GM12878 (cell line): Measurements from ENCODE around the gene LDLRAD3. TPM values are rescaled to one million over a fixed set of nuclear protein-coding genes. Genes with fewer than 3 reads are reported as not detected.

Experiments used
- ATAC-seq: fragments of 200-7000 bp; cut with Tn5 transposase; 3 replicates; pipeline ENCODE4 v1.9.1; 2020; ENCODE audit warnings: mild to moderate bottlenecking, moderate library complexity
- BruUV-seq: library from RNA; stranded (reverse); fragments of 400-500 nt; replicated peaks from 2 replicates; lab custom pipeline; 2021; lab: Mats Ljungman, UMichigan
- CTCF ChIA-PET: fragments of 300-600 bp; sonication (Branson Sonifier 250); formaldehyde crosslinking; extraction: SDS; loops from one replicate; lab custom pipeline; 2021; ENCODE audit warnings: inconsistent platforms; lab: Yijun Ruan, JAX
- POLR2A ChIA-PET: fragments of 350-600 bp; formaldehyde crosslinking; extraction: SDS; loops from one replicate; lab custom pipeline; 2021; ENCODE audit warnings: inconsistent platforms; lab: Charles Lee
- RAD21 ChIA-PET: fragments of 300-600 bp; sonication (Branson Sonifier 250); formaldehyde crosslinking; loops from one replicate; lab custom pipeline; 2023; ENCODE audit warnings: antibody characterized with exemption; ENCODE audit not compliant: unreplicated experiment; lab: Charles Lee
- SMC1A ChIA-PET: fragments of 300-600 bp; sonication (Branson Sonifier 250); formaldehyde crosslinking; loops from one replicate; lab custom pipeline; 2023; ENCODE audit not compliant: unreplicated experiment, uncharacterized antibody; lab: Charles Lee
- DNase-seq: peaks from one replicate; pipeline ENCODE4 v3.0.0-alpha.2; 2011; ENCODE audit warnings: low read depth, low spot score
- FAIRE-seq: peaks from 3 replicates; lab custom pipeline; 2011; peaks lifted over from hg19 to GRCh38; lab: Jason Lieb, UNC
- H2AFZ ChIP-seq: 2 replicates; pipeline ENCODE4 v1.6.0; 2011; ENCODE audit warnings: low read depth, low read length, control low read depth; ENCODE audit not compliant: control insufficient read depth
- H3K27ac ChIP-seq: 2 replicates; pipeline ENCODE4 v1.5.1; 2011; ENCODE audit warnings: control low read depth; ENCODE audit not compliant: control insufficient read depth, insufficient read depth
- H3K27me3 ChIP-seq, 2 experiments: replicated peaks in 1 of 2; 2 replicates each; pipeline versions ENCODE4 v1.6.0 to v1.6.1; 2011; ENCODE audit warnings: low read length in 1 of 2; ENCODE audit not compliant: control insufficient read depth in 2 of 2, insufficient read depth in 2 of 2
- H3K36me3 ChIP-seq, 2 experiments: 2 replicates each; pipeline ENCODE4 v1.5.1; 2011; ENCODE audit warnings: low read length in 1 of 2; ENCODE audit not compliant: control insufficient read depth in 2 of 2, insufficient read depth in 2 of 2
- H3K4me1 ChIP-seq: 2 replicates; pipeline ENCODE4 v1.6.1; 2011; ENCODE audit warnings: mild to moderate bottlenecking, low read length, moderate library complexity, mixed read lengths; ENCODE audit not compliant: control insufficient read depth, insufficient read depth
- H3K4me2 ChIP-seq: 2 replicates; pipeline ENCODE4 v1.6.0; 2011; ENCODE audit warnings: control low read depth; ENCODE audit not compliant: control insufficient read depth, insufficient read depth
- H3K4me3 ChIP-seq: fragments of 200-600 bp; sonication (generic); 2 replicates; pipeline ENCODE4 v1.5.1; 2016
- H3K79me2 ChIP-seq: 2 replicates; pipeline ENCODE4 v1.6.0; 2011; ENCODE audit warnings: low read length; ENCODE audit not compliant: control insufficient read depth, insufficient read depth
- H3K9ac ChIP-seq: 2 replicates; pipeline ENCODE4 v1.8.0; 2011; ENCODE audit warnings: low read length, control low read depth, mixed read lengths; ENCODE audit not compliant: control insufficient read depth, insufficient read depth
- H3K9me3 ChIP-seq: replicated peaks from 3 replicates; pipeline ENCODE4 v1.5.1; 2011; ENCODE audit warnings: mild to moderate bottlenecking, low read length; ENCODE audit not compliant: control insufficient read depth, insufficient read depth
- H4K20me1 ChIP-seq: 2 replicates; pipeline ENCODE4 v1.6.0; 2011; ENCODE audit not compliant: control insufficient read depth, insufficient read depth
- BMI1 ChIP-seq: fragments of 450-650 bp; IDR thresholded peaks from 2 replicates; pipeline ENCODE4 v1.6.1; 2016; ENCODE audit warnings: mild to moderate bottlenecking, moderate library complexity, borderline replicate concordance
- CBX3 ChIP-seq: fragments of 200-600 bp; sonication (generic); IDR thresholded peaks from 2 replicates; pipeline ENCODE4 v1.6.1; 2016; ENCODE audit warnings: low read depth, borderline replicate concordance
- EGR1 ChIP-seq, 2 experiments: IDR thresholded peaks; 1 replicate in 1 of 2; 2 replicates in 1 of 2; pipeline ENCODE4 v1.6.1; 2011 to 2012; ENCODE audit warnings: low read depth in 2 of 2, low read length in 2 of 2, borderline replicate concordance in 1 of 2, mild to moderate bottlenecking in 1 of 2, moderate library complexity in 1 of 2
- FOXK2 ChIP-seq: fragments of 450-650 bp; IDR thresholded peaks from 2 replicates; pipeline ENCODE4 v1.6.1; 2017; ENCODE audit warnings: mild to moderate bottlenecking, moderate library complexity
- IKZF2 ChIP-seq, 2 experiments: fragments of 450-650 bp; IDR thresholded peaks; 2 replicates each; pipeline ENCODE4 v1.6.1; 2017; ENCODE audit warnings: mild to moderate bottlenecking in 2 of 2, moderate library complexity in 2 of 2
- IRF3 ChIP-seq: fragments of 450-650 bp; IDR thresholded peaks from 2 replicates; pipeline ENCODE4 v1.6.1; 2014; ENCODE audit warnings: mild to moderate bottlenecking
- IRF4 ChIP-seq: IDR thresholded peaks from 2 replicates; pipeline ENCODE4 v1.6.1; 2011; ENCODE audit warnings: low read depth, low read length
- JUND ChIP-seq: IDR thresholded peaks from 2 replicates; pipeline ENCODE4 v1.6.1; 2012; ENCODE audit warnings: low read depth, mild to moderate bottlenecking, low read length, improper control_type of control experiment, moderate library complexity
- MEF2B ChIP-seq: fragments of 450-650 bp; IDR thresholded peaks from 2 replicates; pipeline ENCODE4 v1.6.1; 2018; ENCODE audit warnings: mild to moderate bottlenecking, moderate library complexity; ENCODE audit not compliant: partially characterized antibody, poor library complexity, severe bottlenecking
- MTA3 ChIP-seq: IDR thresholded peaks from 2 replicates; pipeline ENCODE4 v1.6.1; 2012; ENCODE audit warnings: low read length, inconsistent platforms, borderline replicate concordance
- NFIC ChIP-seq: IDR thresholded peaks from 2 replicates; pipeline ENCODE4 v1.6.1; 2012; ENCODE audit warnings: low read depth, mild to moderate bottlenecking, inconsistent platforms, low read length, moderate library complexity
- PAX8 ChIP-seq: fragments of 450-650 bp; IDR thresholded peaks from 2 replicates; pipeline ENCODE4 v1.6.1; 2017; ENCODE audit warnings: mild to moderate bottlenecking, moderate library complexity
- PML ChIP-seq: IDR thresholded peaks from 2 replicates; pipeline ENCODE4 v1.6.1; 2012; ENCODE audit warnings: low read length, inconsistent platforms
- RB1 ChIP-seq: fragments of 450-650 bp; formaldehyde crosslinking; IDR thresholded peaks from 2 replicates; pipeline ENCODE4 v1.6.1; 2017; ENCODE audit warnings: mild to moderate bottlenecking, borderline replicate concordance
- RBBP5 ChIP-seq: fragments of 200-600 bp; sonication (generic); conservative IDR thresholded peaks from 2 replicates; pipeline ENCODE4 v1.6.1; 2016
- SP1 ChIP-seq: IDR thresholded peaks from one replicate; pipeline ENCODE4 v1.6.1; 2011; ENCODE audit warnings: low read depth, low read length
- SRF ChIP-seq, 2 experiments: IDR thresholded peaks; 2 replicates each; pipeline ENCODE4 v1.6.1; 2011; ENCODE audit warnings: low read depth in 2 of 2, low read length in 2 of 2, mild to moderate bottlenecking in 1 of 2, moderate library complexity in 1 of 2
- TAF1 ChIP-seq: IDR thresholded peaks from 2 replicates; pipeline ENCODE4 v1.6.1; 2011; ENCODE audit warnings: mild to moderate bottlenecking, low read depth, low read length, borderline replicate concordance
- TARDBP ChIP-seq: IDR thresholded peaks from 2 replicates; pipeline ENCODE4 v1.6.1; 2016; ENCODE audit warnings: borderline replicate concordance
- TCF7 ChIP-seq: IDR thresholded peaks from 2 replicates; pipeline ENCODE4 v1.6.1; 2014; ENCODE audit warnings: antibody characterized with exemption, borderline replicate concordance
- YBX1 ChIP-seq: fragments of 450-650 bp; IDR thresholded peaks from 2 replicates; pipeline ENCODE4 v1.6.1; 2016; ENCODE audit warnings: antibody characterized with exemption
- ZNF384 ChIP-seq: IDR thresholded peaks from 2 replicates; pipeline ENCODE4 v1.6.1; 2012; ENCODE audit warnings: low read depth, mild to moderate bottlenecking, low read length, improper control_type of control experiment, borderline replicate concordance
- WGBS: methylation state at CpG from one replicate; pipeline ENCODE4 v1.1.6; 2016; ENCODE audit warnings: low lambda C conversion rate; ENCODE audit not compliant: insufficient replicate concordance, insufficient coverage; ENCODE audit errors: missing lambda C conversion rate; 5-methylcytosine and 5-hydroxymethylcytosine counted together
- in situ Hi-C: fragments of 300-500 bp; cut with MboI; formaldehyde crosslinking; loops from 9 replicates; pipeline ENCODE4 v1.14.3; 2018; ENCODE audit warnings: mixed read lengths
- intact Hi-C: fragments of 100-400 bp; cut with micrococcal nuclease; formaldehyde crosslinking; loops from one replicate; pipeline ENCODE4 v1.14.2; 2022; ENCODE audit not compliant: unreplicated experiment
- polyA plus RNA-seq, 11 experiments: library from polyadenylated mRNA; depleted of rRNA in 4 of 11; unstranded in 6 of 11; stranded (reverse) in 5 of 11; fragments of >200 nt; fragmentation: Nextera tagmentation in 4 of 11; fragmentation: Illumina TruSeq in 1 of 11; extraction: Ambion mirVana in 4 of 11; extraction: Trizol in 1 of 11; gene quantifications; 1 replicate in 1 of 11; 2 replicates in 10 of 11; pipeline versions ENCODE4 v1.2.1 to v1.2.3, GENCODE V29; 2011 to 2016; ENCODE audit warnings: inconsistent platforms in 2 of 11, missing spikeins in 2 of 11, low read depth in 1 of 11
- total RNA-seq, 4 experiments: library from RNA; depleted of rRNA in 3 of 4; stranded (reverse); fragments of >200 nt in 3 of 4; fragmentation: Illumina TruSeq in 1 of 4; extraction: Trizol in 1 of 4; gene quantifications; 2 replicates each; pipeline versions ENCODE4 v1.2.1 to v1.2.3, GENCODE V29; 2013 to 2021
- TF ChIP-seq, protein P1 (sequence below): fragments of 450-650 bp; formaldehyde crosslinking; IDR thresholded peaks from 2 replicates; pipeline ENCODE4 v1.4.0; 2022; ENCODE audit warnings: mild to moderate bottlenecking, moderate library complexity

The LDLRAD3 gene
- total and polyA plus RNA-seq, 10 of the 15 experiments (the other 5 are each of a cell fraction or from before 2014, with no cell fraction given): 2.5 to 17.2 (median 10.7) TPM

GRCh38 chr11:36218283-36218921 lies 274.5 kb downstream of the LDLRAD3 start:
- no peak for FAIRE-seq

GRCh38 chr11:36219996-36220395 lies 276.1 kb downstream of the LDLRAD3 start:
- Histone ChIP-seq H2AFZ (no peak overlapping the region), H3K27me3 (no peaks in the 10 kb centered on the region), H3K9ac (no peak overlapping the region), H3K4me1 (no peaks in the 10 kb centered on the region), H3K27ac (no peak overlapping the region), H3K4me2 (no peak overlapping the region), H3K36me3 (no peaks in the 10 kb centered on the region), H3K79me2 (no peaks in the 10 kb centered on the region), H3K9me3 (peaks cover 2% of the 10 kb centered on the region; the same call in 1 of the 3 replicates), H3K4me3 (no peak overlapping the region), H4K20me1 (no peaks in the 10 kb centered on the region)
- ATAC-seq (no peak), DNase-seq (no peak), FAIRE-seq (no peak)
- intact Hi-C loops: no loop called here
- CTCF ChIA-PET: interaction anchor here (0.9 kb wide), 1 partner anchor 398 kb away, joined by 4 read pairs; no protein-coding TSS in a partner anchor
- no TSS peak for BruUV-seq
- SMC1A ChIA-PET: no interaction called here
- RAD21 ChIA-PET: no interaction called here
- in situ Hi-C loops: no loop called here
- POLR2A ChIA-PET: no interaction called here
- no peak for TF ChIP-seq EGR1 (IDR thresholded peaks at IDR 0.05; ENCODE audit: borderline replicate concordance in 1 of 2, low read depth in 2 of 2, low read length in 2 of 2)
- no peak for TF ChIP-seq TAF1
- no peak for TF ChIP-seq IRF3
- TF ChIP-seq PAX8: no peak
- TF ChIP-seq PML: no peak
- TF ChIP-seq, protein P1, sequence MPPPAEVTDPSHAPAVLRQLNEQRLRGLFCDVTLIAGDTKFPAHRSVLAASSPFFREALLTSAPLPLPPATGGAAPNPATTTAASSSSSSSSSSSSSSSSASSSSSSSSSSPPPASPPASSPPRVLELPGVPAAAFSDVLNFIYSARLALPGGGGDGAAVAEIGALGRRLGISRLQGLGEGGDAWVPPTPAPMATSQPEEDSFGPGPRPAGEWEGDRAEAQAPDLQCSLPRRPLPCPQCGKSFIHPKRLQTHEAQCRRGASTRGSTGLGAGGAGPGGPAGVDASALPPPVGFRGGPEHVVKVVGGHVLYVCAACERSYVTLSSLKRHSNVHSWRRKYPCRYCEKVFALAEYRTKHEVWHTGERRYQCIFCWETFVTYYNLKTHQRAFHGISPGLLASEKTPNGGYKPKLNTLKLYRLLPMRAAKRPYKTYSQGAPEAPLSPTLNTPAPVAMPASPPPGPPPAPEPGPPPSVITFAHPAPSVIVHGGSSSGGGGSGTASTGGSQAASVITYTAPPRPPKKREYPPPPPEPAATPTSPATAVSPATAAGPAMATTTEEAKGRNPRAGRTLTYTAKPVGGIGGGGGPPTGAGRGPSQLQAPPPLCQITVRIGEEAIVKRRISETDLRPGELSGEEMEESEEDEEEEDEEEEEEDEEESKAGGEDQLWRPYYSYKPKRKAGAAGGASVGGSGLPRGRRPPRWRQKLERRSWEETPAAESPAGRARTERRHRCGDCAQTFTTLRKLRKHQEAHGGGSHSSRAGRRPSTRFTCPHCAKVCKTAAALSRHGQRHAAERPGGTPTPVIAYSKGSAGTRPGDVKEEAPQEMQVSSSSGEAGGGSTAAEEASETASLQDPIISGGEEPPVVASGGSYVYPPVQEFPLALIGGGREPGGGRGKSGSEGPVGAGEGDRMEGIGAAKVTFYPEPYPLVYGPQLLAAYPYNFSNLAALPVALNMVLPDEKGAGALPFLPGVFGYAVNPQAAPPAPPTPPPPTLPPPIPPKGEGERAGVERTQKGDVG (CRISPR knock-in tag): no peak
- no peak for TF ChIP-seq IRF4
- no peak for TF ChIP-seq NFIC
- no peak for TF ChIP-seq FOXK2
- TF ChIP-seq RB1: no peak
- TF ChIP-seq TARDBP: no peak

More at GRCh38 chr11:36218283-36218921, 274.5 kb downstream of the LDLRAD3 start:
- ATAC-seq: no peak
- WGBS: 0% methylated on average over 4 of the region's 4 CpGs
- in situ Hi-C loops (no loop called here), intact Hi-C loops (no loop called here)
- no peak for DNase-seq
- Histone ChIP-seq H3K27ac (no peak overlapping the region), H3K4me2 (no peak overlapping the region), H3K9me3 (peaks cover 2% of the 10 kb centered on the region; the same call in 1 of the 3 replicates), H3K4me3 (no peak overlapping the region), H2AFZ (no peak overlapping the region), H3K36me3 (no peaks in the 10 kb centered on the region)
- BruUV-seq: no TSS peak
- TF ChIP-seq RBBP5 (no peak), IKZF2 (IDR thresholded peaks at IDR 0.05) (no peak), MEF2B (no peak), JUND (no peak), BMI1 (no peak), SRF (IDR thresholded peaks at IDR 0.05; ENCODE audit: low read depth in 2 of 2, low read length in 2 of 2) (no peak), MTA3 (no peak), TCF7 (no peak), CBX3 (no peak), YBX1 (no peak), ZNF384 (no peak), SP1 (no peak)
- TF ChIP-seq, all 136 proteins: peak for 0
- Histone ChIP-seq H4K20me1 (no peaks in the 10 kb centered on the region), H3K27me3 (no peaks in the 10 kb centered on the region), H3K4me1 (no peaks in the 10 kb centered on the region), H3K79me2 (no peaks in the 10 kb centered on the region), H3K9ac (no peak overlapping the region)
- CTCF ChIA-PET: no interaction called here
- RAD21 ChIA-PET: no interaction called here
- SMC1A ChIA-PET: no interaction called here
- POLR2A ChIA-PET: no interaction called here
